Measurements from ENCODE around the gene KRT5. TPM values are rescaled to one million over a fixed set of nuclear protein-coding genes. Genes with fewer than 3 reads are reported as not detected.

KRT5 gene
- total RNA-seq, 4 donors from 2014 or later: 3.6 to 59.0 (median 14.4) TPM

DNA sequence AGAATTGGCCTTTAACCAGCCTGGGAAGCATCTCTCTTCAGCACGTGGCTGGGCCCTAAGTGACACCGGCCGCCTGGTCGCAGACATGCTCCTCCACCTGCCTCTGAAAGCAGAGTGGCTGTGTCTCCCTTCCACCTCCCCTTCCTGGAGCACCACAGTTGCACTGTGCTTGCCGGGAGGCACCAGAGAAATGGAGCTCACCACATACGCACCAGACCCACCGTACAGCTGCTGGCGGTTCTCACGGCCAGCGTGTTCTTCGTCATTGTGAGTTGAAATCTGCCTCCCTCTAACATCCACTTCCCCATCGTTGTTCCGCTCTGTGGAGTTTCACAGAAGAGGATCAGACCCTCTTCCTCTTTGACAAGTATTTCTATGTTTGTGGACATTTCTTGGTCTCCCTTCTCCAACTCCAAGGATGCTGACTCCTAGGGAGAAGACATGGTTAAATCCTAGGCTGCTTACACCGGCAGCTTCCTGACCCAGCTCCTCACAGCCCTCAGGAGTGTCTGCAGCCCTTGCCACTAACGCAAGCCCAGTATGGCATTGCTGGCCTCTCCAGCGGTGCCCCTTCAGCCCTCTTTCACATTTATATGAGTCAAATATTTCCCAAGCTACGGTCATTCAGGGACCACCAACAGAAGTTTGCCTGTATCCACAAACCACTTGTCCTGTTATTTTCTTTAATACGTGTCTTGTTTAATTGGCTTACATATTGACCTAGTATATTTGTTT is 11.5 kb upstream of the KRT5 start:
- no peak for ATAC-seq (ENCODE audit: low FRiP score)
- DNase-seq (ENCODE audit: low spot score): no peak
- TF ChIP-seq, protein P1, sequence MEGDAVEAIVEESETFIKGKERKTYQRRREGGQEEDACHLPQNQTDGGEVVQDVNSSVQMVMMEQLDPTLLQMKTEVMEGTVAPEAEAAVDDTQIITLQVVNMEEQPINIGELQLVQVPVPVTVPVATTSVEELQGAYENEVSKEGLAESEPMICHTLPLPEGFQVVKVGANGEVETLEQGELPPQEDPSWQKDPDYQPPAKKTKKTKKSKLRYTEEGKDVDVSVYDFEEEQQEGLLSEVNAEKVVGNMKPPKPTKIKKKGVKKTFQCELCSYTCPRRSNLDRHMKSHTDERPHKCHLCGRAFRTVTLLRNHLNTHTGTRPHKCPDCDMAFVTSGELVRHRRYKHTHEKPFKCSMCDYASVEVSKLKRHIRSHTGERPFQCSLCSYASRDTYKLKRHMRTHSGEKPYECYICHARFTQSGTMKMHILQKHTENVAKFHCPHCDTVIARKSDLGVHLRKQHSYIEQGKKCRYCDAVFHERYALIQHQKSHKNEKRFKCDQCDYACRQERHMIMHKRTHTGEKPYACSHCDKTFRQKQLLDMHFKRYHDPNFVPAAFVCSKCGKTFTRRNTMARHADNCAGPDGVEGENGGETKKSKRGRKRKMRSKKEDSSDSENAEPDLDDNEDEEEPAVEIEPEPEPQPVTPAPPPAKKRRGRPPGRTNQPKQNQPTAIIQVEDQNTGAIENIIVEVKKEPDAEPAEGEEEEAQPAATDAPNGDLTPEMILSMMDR (IDR thresholded peaks at IDR 0.05): no peak

DNA sequence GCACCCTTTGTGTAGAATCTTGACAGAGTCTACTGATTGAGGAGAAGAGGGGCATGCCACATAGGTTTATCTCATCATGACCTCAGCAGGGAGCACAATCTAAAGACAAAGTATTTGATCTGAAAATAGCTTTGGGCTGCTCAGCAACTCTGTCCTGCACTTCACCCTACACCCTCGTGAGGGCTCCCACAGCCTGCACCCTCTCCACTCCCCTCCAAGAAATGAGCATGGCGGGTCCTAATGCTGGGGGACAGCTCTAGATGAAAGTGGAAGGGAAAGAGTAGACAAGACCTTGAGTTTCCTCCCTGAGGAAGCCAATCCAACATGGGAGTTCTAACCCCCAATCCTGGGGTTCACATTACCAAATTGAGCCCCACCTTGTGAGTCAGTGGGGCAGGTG is 10.7 kb upstream of the KRT5 start:
- TF ChIP-seq, protein P1 (IDR thresholded peaks at IDR 0.05): no peak
- DNase-seq (ENCODE audit: low spot score) (no peak), ATAC-seq (ENCODE audit: low FRiP score) (no peak)

- DNase-seq (ENCODE audit: low spot score) (no peak), ATAC-seq (ENCODE audit: low FRiP score) (no peak)
- TF ChIP-seq, protein P1 (IDR thresholded peaks at IDR 0.05): no peak
Measured at GRCh38 chr12:52530366-52530765, 10.2 kb upstream of the KRT5 start.

- ATAC-seq (ENCODE audit: low FRiP score) (no peak), DNase-seq (ENCODE audit: low spot score) (no peak)
- TF ChIP-seq, protein P1 (IDR thresholded peaks at IDR 0.05): no peak
Measured at GRCh38 chr12:52529846-52530245, 9.7 kb upstream of the KRT5 start.

DNA sequence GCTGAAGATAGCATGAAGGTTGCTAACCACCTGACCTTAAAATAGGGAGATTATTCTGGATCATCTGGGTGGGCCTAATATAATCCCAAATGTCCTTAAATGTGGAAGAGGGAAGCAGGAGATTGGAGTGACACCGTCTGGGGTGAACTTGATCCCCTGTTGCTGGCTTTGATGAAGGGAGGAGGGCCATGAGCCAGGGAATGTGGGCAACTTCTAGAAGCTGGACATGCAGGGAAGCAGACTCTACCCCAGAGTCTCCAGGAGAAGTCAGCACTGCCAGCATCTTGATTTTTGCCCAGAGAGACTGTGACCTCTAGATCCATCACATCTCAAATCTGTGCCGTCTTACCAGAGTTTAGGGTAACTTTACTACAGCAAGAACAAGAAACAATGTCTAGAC is 9.2 kb upstream of the KRT5 start:
- DNase-seq (ENCODE audit: low spot score) (no peak), ATAC-seq (ENCODE audit: low FRiP score) (no peak)
- TF ChIP-seq, protein P1 (IDR thresholded peaks at IDR 0.05): no peak

DNA sequence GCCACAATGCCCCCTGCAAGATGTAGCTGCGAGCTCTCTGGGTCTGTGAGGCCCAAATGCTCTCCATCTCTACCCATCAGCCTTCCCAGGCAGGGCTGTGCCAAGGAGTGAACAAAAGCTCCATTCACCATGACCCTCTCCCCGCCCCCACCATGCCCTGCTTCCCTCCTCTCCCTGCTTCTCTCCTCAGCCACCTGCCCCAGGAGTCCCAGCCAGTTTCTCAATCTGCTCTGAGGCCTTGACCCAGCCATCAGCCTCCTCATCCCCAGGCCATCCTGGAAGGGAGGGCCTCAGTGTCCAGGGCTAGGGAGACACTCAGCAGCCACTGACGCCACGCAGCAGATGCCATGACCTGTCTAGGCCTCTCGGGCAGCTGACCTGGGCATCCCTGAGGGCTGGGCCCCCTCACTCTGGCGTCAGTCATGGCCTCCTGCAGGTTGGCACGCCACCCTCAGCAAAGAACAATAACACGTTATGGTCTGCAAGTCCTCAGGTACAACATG is 8.5 kb upstream of the KRT5 start:
- ATAC-seq (ENCODE audit: low FRiP score): no peak
- no peak for DNase-seq (ENCODE audit: low spot score)
- TF ChIP-seq, protein P1 (IDR thresholded peaks at IDR 0.05): no peak

Measured in omental fat pad (tissue), 4 donors.